ENCODE measurements around the gene NEUROG1. TPM values are rescaled to one million over a fixed set of nuclear protein-coding genes. Genes with fewer than 3 reads are reported as not detected.

Gene NEUROG1
- total RNA-seq, 4 donors from 2014 or later, result not detected

GRCh38 chr5:135578685-135579341 is 43.0 kb upstream of the NEUROG1 start, which contains the start of gene CXCL14:
CXCL14 (minus strand) TSS chr5:135578991; CDS start chr5:135578778, 213 bp downstream.
- intact Hi-C loops (cut with DNase I; ENCODE audit: low total_unique reads) (no loop called here), in situ Hi-C loops (cut with MboI; ENCODE audit: low sequenced_read_pairs in 4 of 4) (no loop called here)
- ATAC-seq (peak; percentile 71 to 82), DNase-seq (peak; percentile 45 to 52)
- H3K4me3 ChIP-seq, result peak within 1 kb of the TSS; percentile 34 to 48 (median 44)
- H3K4me1 ChIP-seq, result no peaks in the 10 kb centered on the region
- peak within 1 kb of the TSS in 3 of 4 donors; percentile 42 to 64 (median 43) for H3K27ac ChIP-seq
- no peaks in the 10 kb centered on the region for H3K9me3 ChIP-seq
- TF ChIP-seq POLR2A (IDR thresholded peaks at IDR 0.05), result peak; percentile 12 to 46
- TF ChIP-seq CTCF (IDR thresholded peaks at IDR 0.05 in 4 of 5, conservative IDR thresholded peaks at IDR 0.05 in 1 of 5), result no peak
- H3K36me3 ChIP-seq, result no peaks in the 10 kb centered on the region
- peaks cover 28 to 44% (median 42%) of the 10 kb centered on the region in 3 donors for H3K27me3 ChIP-seq

GRCh38 chr5:135578305-135578684 is 42.5 kb upstream of the NEUROG1 start:
- peak overlapping the region; percentile 34 to 48 (median 44) for H3K4me3 ChIP-seq
- no peaks in the 10 kb centered on the region for H3K9me3 ChIP-seq
- H3K36me3 ChIP-seq, result no peaks in the 10 kb centered on the region
- H3K4me1 ChIP-seq, result no peaks in the 10 kb centered on the region
- no peak for TF ChIP-seq POLR2A (IDR thresholded peaks at IDR 0.05)
- TF ChIP-seq CTCF (IDR thresholded peaks at IDR 0.05 in 4 of 5, conservative IDR thresholded peaks at IDR 0.05 in 1 of 5), result no peak
- in situ Hi-C loops (cut with MboI; ENCODE audit: low sequenced_read_pairs in 4 of 4), result no loop called here
- DNase-seq, result no peak
- H3K27me3 ChIP-seq, result peaks cover 28 to 44% (median 42%) of the 10 kb centered on the region in 3 donors
- ATAC-seq, result no peak
- peak overlapping the region in 3 of 4 donors; percentile 42 to 64 (median 43) for H3K27ac ChIP-seq
- intact Hi-C loops (cut with DNase I; ENCODE audit: low total_unique reads), result no loop called here

GRCh38 chr5:135577421-135577820 is 41.7 kb upstream of the NEUROG1 start:
- DNase-seq, result no peak
- intact Hi-C loops (cut with DNase I; ENCODE audit: low total_unique reads) (no loop called here), in situ Hi-C loops (cut with MboI; ENCODE audit: low sequenced_read_pairs in 4 of 4) (no loop called here)
- no peak for ATAC-seq
- H3K4me3 ChIP-seq, result peak overlapping the region; percentile 34 to 48 (median 44)
- TF ChIP-seq CTCF (IDR thresholded peaks at IDR 0.05 in 4 of 5, conservative IDR thresholded peaks at IDR 0.05 in 1 of 5), result no peak
- no peak for TF ChIP-seq POLR2A (IDR thresholded peaks at IDR 0.05)
- H3K9me3 ChIP-seq, result no peaks in the 10 kb centered on the region
- H3K27ac ChIP-seq, result peak overlapping the region in 2 of 4 donors; percentile 30 to 43
- peaks cover 28 to 44% (median 42%) of the 10 kb centered on the region in 3 donors for H3K27me3 ChIP-seq
- H3K4me1 ChIP-seq, result no peaks in the 10 kb centered on the region
- no peaks in the 10 kb centered on the region for H3K36me3 ChIP-seq

- Histone ChIP-seq H3K4me1 (no peaks in the 10 kb centered on the region), H3K9me3 (no peaks in the 10 kb centered on the region), H3K27me3 (peaks cover 28 to 42% (median 36%) of the 10 kb centered on the region in 3 donors), H3K27ac (no peak overlapping the region), H3K36me3 (no peaks in the 10 kb centered on the region), H3K4me3 (no peak overlapping the region)
- TF ChIP-seq CTCF (IDR thresholded peaks at IDR 0.05 in 4 of 5, conservative IDR thresholded peaks at IDR 0.05 in 1 of 5), result no peak
- TF ChIP-seq POLR2A (IDR thresholded peaks at IDR 0.05), result no peak
- DNase-seq, result no peak
- in situ Hi-C loops (cut with MboI; ENCODE audit: low sequenced_read_pairs in 4 of 4), result no loop called here
- no peak for ATAC-seq
- intact Hi-C loops (cut with DNase I; ENCODE audit: low total_unique reads), result no loop called here
Observed at GRCh38 chr5:135576075-135576599, 40.4 kb upstream of the NEUROG1 start.

Data from gastrocnemius medialis (tissue), 4 donors.